Esophagus squamous epithelium (tissue), 4 donors: Measurements from ENCODE around the gene RBM6.
"Not testable (repeated sequence)": the region's sequence is repeated elsewhere in the genome, so short reads cannot be mapped to it uniquely, and the experiment has no call there.

ENCODE experiments used
- POLR2A ChIP-seq, 4 donors: fragments of 450-650 bp; IDR thresholded peaks; one replicate each; pipeline ENCODE4 v1.6.1; 2017; ENCODE audit warnings: antibody characterized with exemption in 4 of 4, mild to moderate bottlenecking in 4 of 4, moderate library complexity in 3 of 4
- TF ChIP-seq, protein P1 (sequence below), 6 experiments: fragments of 450-650 bp in 4 of 6; fragments of 200-600 bp in 2 of 6; sonication (generic) in 2 of 6; IDR thresholded peaks; one replicate each; pipeline ENCODE4 v1.5.1; 2016 to 2019; ENCODE audit warnings: antibody characterized with exemption in 6 of 6, mild to moderate bottlenecking in 4 of 6, moderate library complexity in 4 of 6

DNA sequence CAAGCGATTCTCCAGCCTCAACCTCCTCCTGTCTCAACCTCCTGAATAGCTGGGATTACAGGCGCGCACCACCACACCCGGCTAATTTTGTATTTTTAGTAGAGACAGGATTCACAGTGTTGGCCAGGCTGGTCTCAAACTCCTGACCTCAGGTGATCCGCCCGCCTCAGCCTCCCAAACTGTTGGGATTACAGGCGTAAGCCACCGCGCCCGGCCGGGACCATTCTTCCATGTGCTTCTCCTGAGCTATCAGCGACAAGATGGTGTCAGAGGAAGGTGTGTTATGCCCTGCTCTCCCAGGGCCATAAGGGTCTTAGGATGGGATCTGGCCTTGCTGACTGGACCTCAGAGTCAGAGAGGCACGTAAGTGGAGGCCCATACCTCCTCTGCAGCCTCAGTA lies 35.5 kb upstream of the RBM6 start:
- TF ChIP-seq, protein P1, sequence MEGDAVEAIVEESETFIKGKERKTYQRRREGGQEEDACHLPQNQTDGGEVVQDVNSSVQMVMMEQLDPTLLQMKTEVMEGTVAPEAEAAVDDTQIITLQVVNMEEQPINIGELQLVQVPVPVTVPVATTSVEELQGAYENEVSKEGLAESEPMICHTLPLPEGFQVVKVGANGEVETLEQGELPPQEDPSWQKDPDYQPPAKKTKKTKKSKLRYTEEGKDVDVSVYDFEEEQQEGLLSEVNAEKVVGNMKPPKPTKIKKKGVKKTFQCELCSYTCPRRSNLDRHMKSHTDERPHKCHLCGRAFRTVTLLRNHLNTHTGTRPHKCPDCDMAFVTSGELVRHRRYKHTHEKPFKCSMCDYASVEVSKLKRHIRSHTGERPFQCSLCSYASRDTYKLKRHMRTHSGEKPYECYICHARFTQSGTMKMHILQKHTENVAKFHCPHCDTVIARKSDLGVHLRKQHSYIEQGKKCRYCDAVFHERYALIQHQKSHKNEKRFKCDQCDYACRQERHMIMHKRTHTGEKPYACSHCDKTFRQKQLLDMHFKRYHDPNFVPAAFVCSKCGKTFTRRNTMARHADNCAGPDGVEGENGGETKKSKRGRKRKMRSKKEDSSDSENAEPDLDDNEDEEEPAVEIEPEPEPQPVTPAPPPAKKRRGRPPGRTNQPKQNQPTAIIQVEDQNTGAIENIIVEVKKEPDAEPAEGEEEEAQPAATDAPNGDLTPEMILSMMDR (IDR thresholded peaks at IDR 0.05) = not testable (repeated sequence)
- not testable (repeated sequence) for TF ChIP-seq POLR2A (IDR thresholded peaks at IDR 0.05)
